Esophagus squamous epithelium (tissue), 5 donors: ENCODE data around the gene FSTL4. TPM values are rescaled to one million over a fixed set of nuclear protein-coding genes. Genes with fewer than 3 reads are reported as not detected.

Experiments used
- DNase-seq: peaks from one replicate; lab custom pipeline; 2025; lab: John Stamatoyannopoulos, UW
- H3K27ac ChIP-seq, 4 donors: fragments of 200-600 bp; sonication (generic); one replicate each; pipeline ENCODE4 v1.5.1; 2016 to 2019; ENCODE audit warnings: mild to moderate bottlenecking in 1 of 4
- H3K27me3 ChIP-seq, 4 donors: fragments of 200-600 bp; sonication (generic); 1 replicate in 3 of 4; 2 replicates in 1 of 4; pipeline versions ENCODE4 v1.5.1 to v1.6.0; 2017 to 2021; ENCODE audit warnings: antibody characterized with exemption in 1 of 4
- H3K36me3 ChIP-seq, 3 donors: fragments of 200-600 bp; sonication (generic); one replicate each; pipeline ENCODE4 v1.5.1; 2016 to 2019
- H3K4me1 ChIP-seq, 3 donors: fragments of 200-600 bp; sonication (generic); one replicate each; pipeline ENCODE4 v1.5.1; 2017 to 2019
- H3K4me3 ChIP-seq, 4 donors: fragments of 200-600 bp; sonication (generic); 1 replicate in 3 of 4; 2 replicates in 1 of 4; pipeline ENCODE4 v1.5.1; 2016 to 2019; ENCODE audit warnings: mild to moderate bottlenecking in 2 of 4, moderate library complexity in 1 of 4
- H3K9me3 ChIP-seq, 3 donors: fragments of 200-600 bp; sonication (generic); one replicate each; pipeline ENCODE4 v1.5.1; 2016 to 2019
- POLR2A ChIP-seq, 4 donors: fragments of 450-650 bp; IDR thresholded peaks; one replicate each; pipeline ENCODE4 v1.6.1; 2017; ENCODE audit warnings: antibody characterized with exemption in 4 of 4, mild to moderate bottlenecking in 4 of 4, moderate library complexity in 3 of 4
- WGBS, 2 donors: methylation state at CpG; one replicate each; pipeline ENCODE4 v1.1.5; 2018; 5-methylcytosine and 5-hydroxymethylcytosine counted together
- intact Hi-C: fragments of 100-400 bp; cut with DNase I; formaldehyde crosslinking; loops from one replicate; pipeline ENCODE4 v1.15.0; 2022
- total RNA-seq, 4 donors: library from RNA; depleted of rRNA; stranded (reverse); fragments of >200 nt; gene quantifications; one replicate each; pipeline ENCODE4 v1.1.0, GENCODE V29; 2016
- TF ChIP-seq, protein P1 (sequence below), 6 experiments: fragments of 450-650 bp in 4 of 6; fragments of 200-600 bp in 2 of 6; sonication (generic) in 2 of 6; IDR thresholded peaks; one replicate each; pipeline ENCODE4 v1.5.1; 2016 to 2019; ENCODE audit warnings: antibody characterized with exemption in 6 of 6, mild to moderate bottlenecking in 4 of 6, moderate library complexity in 4 of 6
- donor health status: DM: yes; HTN: yes; CAD: no.

The FSTL4 gene
- total RNA-seq, 4 donors from 2014 or later, result 0.53 to 4.1 (median 1.4) TPM

DNA sequence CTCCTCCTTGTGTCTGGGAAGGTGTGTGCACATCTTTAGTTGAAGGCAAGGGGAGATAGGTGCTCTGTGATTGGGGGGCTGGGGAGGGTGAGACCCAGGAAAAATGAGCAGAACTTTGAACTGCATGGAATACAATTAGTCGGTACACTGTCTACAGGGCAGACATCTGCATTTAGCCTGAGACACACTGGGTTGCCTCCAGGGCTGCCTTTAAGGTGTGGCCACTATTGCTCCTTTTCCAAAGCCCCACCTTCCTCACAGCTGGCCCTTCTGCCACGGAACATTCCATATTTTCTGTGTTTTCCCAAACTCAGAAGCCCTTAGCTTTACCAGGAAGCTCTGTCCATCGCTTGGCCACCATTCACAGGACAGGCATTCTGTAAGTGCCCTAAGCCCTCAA lies 312.6 kb downstream of the FSTL4 start:
- H3K4me3 ChIP-seq, result no peak overlapping the region
- no peak overlapping the region for H3K27ac ChIP-seq
- H3K27me3 ChIP-seq, result peaks cover 0 to 3% (median 0%) of the 10 kb centered on the region in 4 donors
- no peak for DNase-seq
- 73 to 87% methylated on average over 3 of the region's 3 CpGs for WGBS, 2 donors
- no peak for TF ChIP-seq POLR2A (IDR thresholded peaks at IDR 0.05)
- TF ChIP-seq, protein P1, sequence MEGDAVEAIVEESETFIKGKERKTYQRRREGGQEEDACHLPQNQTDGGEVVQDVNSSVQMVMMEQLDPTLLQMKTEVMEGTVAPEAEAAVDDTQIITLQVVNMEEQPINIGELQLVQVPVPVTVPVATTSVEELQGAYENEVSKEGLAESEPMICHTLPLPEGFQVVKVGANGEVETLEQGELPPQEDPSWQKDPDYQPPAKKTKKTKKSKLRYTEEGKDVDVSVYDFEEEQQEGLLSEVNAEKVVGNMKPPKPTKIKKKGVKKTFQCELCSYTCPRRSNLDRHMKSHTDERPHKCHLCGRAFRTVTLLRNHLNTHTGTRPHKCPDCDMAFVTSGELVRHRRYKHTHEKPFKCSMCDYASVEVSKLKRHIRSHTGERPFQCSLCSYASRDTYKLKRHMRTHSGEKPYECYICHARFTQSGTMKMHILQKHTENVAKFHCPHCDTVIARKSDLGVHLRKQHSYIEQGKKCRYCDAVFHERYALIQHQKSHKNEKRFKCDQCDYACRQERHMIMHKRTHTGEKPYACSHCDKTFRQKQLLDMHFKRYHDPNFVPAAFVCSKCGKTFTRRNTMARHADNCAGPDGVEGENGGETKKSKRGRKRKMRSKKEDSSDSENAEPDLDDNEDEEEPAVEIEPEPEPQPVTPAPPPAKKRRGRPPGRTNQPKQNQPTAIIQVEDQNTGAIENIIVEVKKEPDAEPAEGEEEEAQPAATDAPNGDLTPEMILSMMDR (IDR thresholded peaks at IDR 0.05), result no peak
- H3K4me1 ChIP-seq, result no peaks in the 10 kb centered on the region
- no peaks in the 10 kb centered on the region for H3K36me3 ChIP-seq
- intact Hi-C loops, result no loop called here
- H3K9me3 ChIP-seq, result no peaks in the 10 kb centered on the region

DNA sequence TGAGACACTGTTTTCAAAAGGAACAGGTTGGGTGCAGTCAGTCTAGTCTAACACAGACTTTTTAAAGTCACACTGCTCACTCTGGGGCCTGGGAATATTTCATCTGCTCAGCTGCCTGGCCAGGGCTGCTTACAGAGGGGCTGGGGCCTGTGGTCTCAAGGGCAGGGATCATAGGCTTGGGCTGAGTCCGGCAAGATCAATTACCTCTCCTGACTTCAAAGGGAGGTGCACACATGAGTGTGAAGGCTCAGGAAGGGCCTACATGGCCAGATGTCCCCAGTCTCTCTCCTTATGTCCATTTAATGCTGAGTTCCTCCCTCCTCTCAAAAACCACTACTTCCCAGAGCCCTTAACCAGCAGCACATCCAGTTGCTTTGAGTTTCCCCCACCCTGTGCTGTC lies 313.3 kb downstream of the FSTL4 start:
- Histone ChIP-seq H3K4me1 (no peaks in the 10 kb centered on the region), H3K27ac (no peak overlapping the region), H3K36me3 (no peaks in the 10 kb centered on the region), H3K27me3 (peaks cover 0 to 3% (median 0%) of the 10 kb centered on the region in 4 donors), H3K9me3 (no peaks in the 10 kb centered on the region), H3K4me3 (no peak overlapping the region)
- DNase-seq, result no peak
- 71 to 83% methylated on average over 1 of the region's 1 CpG for WGBS, 2 donors
- TF ChIP-seq, protein P1 (IDR thresholded peaks at IDR 0.05), result no peak
- TF ChIP-seq POLR2A (IDR thresholded peaks at IDR 0.05), result no peak
- intact Hi-C loops, result no loop called here

- no peak for DNase-seq
Measured at GRCh38 chr5:133298447-133298846, 313.9 kb downstream of the FSTL4 start.

GRCh38 chr5:133297293-133297692 lies 315.0 kb downstream of the FSTL4 start:
- H3K27ac ChIP-seq, result no peak overlapping the region
- intact Hi-C loops, result no loop called here
- no peak for DNase-seq
- no peak overlapping the region for H3K4me3 ChIP-seq
- no peaks in the 10 kb centered on the region for H3K36me3 ChIP-seq
- TF ChIP-seq POLR2A (IDR thresholded peaks at IDR 0.05), result no peak
- TF ChIP-seq, protein P1 (IDR thresholded peaks at IDR 0.05), result no peak
- WGBS, 2 donors, result 79 to 80% methylated on average over 4 to 5 of the region's 5 CpGs
- H3K9me3 ChIP-seq, result no peaks in the 10 kb centered on the region
- H3K4me1 ChIP-seq, result no peaks in the 10 kb centered on the region
- H3K27me3 ChIP-seq, result no peaks in the 10 kb centered on the region

More at GRCh38 chr5:133298447-133298846, 313.9 kb downstream of the FSTL4 start:
- WGBS, 2 donors, result 52 to 68% methylated on average over 3 to 4 of the region's 4 CpGs
- Histone ChIP-seq H3K27ac (no peak overlapping the region), H3K9me3 (no peaks in the 10 kb centered on the region), H3K27me3 (peaks cover 0 to 3% (median 0%) of the 10 kb centered on the region in 4 donors), H3K4me3 (no peak overlapping the region), H3K4me1 (no peaks in the 10 kb centered on the region), H3K36me3 (no peaks in the 10 kb centered on the region)
- no peak for TF ChIP-seq POLR2A (IDR thresholded peaks at IDR 0.05)
- TF ChIP-seq, protein P1 (IDR thresholded peaks at IDR 0.05), result no peak
- intact Hi-C loops, result no loop called here

- Histone ChIP-seq H3K4me1 (no peaks in the 10 kb centered on the region), H3K27me3 (no peaks in the 10 kb centered on the region), H3K9me3 (no peaks in the 10 kb centered on the region), H3K27ac (no peak overlapping the region), H3K4me3 (no peak overlapping the region), H3K36me3 (no peaks in the 10 kb centered on the region)
- TF ChIP-seq POLR2A (IDR thresholded peaks at IDR 0.05), result no peak
- TF ChIP-seq, protein P1 (IDR thresholded peaks at IDR 0.05), result no peak
- intact Hi-C loops, result no loop called here
- no peak for DNase-seq
- WGBS, 2 donors, result 36 to 48% methylated on average over 5 of the region's 5 CpGs
Measured at GRCh38 chr5:133296624-133297023, 315.7 kb downstream of the FSTL4 start.
